DOHH2 (cell line): ENCODE measurements around the gene TMEM182.

Experiments used
- EZH2phosphoT487 ChIP-seq: fragments of 200-600 bp; sonication (generic); IDR thresholded peaks from 2 replicates; pipeline ENCODE4 v1.6.1; 2017; ENCODE audit warnings: borderline replicate concordance, mild to moderate bottlenecking, antibody characterized with exemption, low read length, moderate library complexity, mixed read lengths
- TF ChIP-seq, protein P1 (sequence below): fragments of 200-600 bp; sonication (generic); IDR thresholded peaks from one replicate; pipeline ENCODE4 v1.5.1; 2014; ENCODE audit warnings: antibody characterized with exemption, mild to moderate bottlenecking, low read depth, low read length; ENCODE audit not compliant: poor library complexity, severe bottlenecking

DNA sequence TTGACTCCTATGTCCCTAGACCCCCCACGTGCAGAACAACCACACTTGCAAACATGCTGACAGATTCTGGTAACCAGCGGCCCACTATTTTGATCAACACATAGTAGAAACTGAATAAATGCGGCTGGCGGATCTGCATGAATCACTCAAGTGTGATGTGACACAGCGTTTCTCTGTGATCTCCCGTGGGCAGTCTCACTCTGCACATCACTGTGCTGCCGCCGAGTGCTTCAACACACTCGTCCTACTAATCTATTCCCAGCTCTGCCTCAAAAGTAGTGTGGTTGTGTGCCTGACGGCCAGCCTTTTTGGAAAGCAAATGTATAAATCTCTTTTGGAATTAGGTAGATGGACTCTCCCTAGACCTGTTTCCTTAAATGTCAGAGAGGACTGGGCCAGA is 37.3 kb upstream of the TMEM182 start:
- TF ChIP-seq, protein P1, sequence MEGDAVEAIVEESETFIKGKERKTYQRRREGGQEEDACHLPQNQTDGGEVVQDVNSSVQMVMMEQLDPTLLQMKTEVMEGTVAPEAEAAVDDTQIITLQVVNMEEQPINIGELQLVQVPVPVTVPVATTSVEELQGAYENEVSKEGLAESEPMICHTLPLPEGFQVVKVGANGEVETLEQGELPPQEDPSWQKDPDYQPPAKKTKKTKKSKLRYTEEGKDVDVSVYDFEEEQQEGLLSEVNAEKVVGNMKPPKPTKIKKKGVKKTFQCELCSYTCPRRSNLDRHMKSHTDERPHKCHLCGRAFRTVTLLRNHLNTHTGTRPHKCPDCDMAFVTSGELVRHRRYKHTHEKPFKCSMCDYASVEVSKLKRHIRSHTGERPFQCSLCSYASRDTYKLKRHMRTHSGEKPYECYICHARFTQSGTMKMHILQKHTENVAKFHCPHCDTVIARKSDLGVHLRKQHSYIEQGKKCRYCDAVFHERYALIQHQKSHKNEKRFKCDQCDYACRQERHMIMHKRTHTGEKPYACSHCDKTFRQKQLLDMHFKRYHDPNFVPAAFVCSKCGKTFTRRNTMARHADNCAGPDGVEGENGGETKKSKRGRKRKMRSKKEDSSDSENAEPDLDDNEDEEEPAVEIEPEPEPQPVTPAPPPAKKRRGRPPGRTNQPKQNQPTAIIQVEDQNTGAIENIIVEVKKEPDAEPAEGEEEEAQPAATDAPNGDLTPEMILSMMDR = no peak
- no peak for TF ChIP-seq EZH2phosphoT487
